GM19043 (cell line): ENCODE measurements around the gene LGALS14.

Source experiments
- ATAC-seq: cut with Tn5 transposase; IDR thresholded peaks from one replicate; pipeline ENCODE4 v1.9.1; 2021; ENCODE audit warnings: low read depth; ENCODE audit not compliant: unreplicated experiment

LGALS14 gene

DNA sequence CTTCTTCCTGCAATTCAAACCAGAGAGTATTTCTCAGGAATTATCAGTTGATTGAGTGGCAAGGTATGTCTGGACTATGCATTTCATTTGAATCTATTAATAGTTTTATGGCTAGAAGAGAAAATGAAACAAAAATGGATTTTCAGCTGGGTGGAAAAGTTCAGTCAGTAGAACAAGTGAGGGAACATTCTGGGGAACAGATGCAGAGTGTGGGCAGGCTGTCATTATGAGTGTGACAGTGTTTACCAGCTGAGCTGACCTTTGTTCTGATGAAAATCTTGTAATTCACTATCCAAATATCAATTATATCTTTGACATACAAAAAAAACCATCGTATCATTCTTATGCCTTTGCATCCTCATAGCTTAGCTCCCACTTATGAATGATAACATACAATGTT, 36.1 kb downstream of the LGALS14 start:
- ATAC-seq, result no peak

DNA sequence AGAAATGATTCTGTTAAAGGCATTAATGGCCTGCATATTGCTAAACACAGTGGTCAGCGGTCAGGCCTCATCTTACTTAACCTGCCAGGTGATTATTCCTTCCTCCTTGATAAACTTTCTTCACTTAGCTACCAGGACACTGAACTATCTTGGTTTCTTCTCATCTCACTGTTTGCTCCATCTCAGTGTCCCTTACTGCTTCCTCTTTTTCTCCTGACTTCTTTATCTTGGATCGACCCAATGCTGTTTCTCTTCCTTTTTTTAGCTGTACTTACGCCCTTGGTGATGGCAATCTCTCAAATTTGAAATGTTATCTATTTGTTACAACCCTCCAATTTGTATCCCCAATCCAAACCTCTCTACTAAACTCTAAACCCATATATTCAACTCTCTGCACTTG, 41.4 kb downstream of the LGALS14 start:
- no peak for ATAC-seq

DNA sequence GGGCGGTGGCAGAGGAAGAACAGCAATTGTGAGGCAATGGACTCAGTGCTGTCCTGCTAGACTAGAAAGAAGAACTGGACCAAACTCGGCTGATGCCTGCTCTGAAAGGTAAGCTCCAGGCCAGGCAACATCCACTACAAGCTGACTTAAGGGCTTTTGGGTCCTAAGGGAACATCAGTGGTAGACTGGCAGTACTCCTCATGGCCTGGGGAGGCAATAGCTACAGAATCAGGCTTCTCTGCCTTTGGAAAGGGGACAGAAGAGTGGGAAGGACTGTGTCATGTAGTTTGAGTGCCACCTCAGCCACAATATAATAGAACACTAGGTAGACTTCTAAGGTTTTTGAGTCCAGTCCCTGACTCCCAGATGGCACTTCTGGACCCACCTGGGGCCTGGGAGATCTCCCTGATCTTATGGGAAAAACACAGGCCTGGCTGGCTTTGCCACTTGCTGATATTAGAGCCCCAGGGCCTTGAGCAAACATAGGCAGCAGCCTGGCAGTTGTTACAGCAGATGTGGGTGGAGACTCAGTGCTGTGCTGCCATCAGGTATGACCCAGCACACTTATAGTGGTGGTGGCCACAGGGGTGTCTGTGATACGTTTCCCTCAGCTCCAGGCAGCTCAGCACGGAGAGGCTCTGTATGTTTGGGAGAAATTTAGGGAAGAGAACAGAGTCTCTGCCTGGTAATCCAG, 42.7 kb downstream of the LGALS14 start:
- no peak for ATAC-seq

DNA sequence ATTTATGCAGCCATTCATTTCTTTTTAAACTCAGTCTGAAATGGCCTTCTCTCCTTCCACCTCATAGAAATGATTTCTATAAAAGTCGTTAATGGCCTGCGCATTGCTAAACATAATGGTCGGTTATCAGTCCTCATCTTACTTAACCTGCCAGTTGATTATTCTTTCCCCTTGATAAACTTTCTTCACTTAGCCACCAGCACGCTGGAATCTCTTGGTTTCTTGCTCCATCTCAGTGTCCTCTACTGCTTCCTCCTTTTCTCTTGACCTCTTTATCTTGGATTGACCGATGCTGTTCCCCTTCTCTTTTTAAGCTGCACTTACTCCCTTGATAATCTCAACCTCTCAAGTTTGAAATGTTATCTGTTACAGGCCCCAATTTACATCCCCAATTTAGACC, 45.7 kb downstream of the LGALS14 start:
- ATAC-seq, result no peak

GRCh38 chr19:39752390-39752789, 48.1 kb downstream of the LGALS14 start:
- ATAC-seq, result no peak

DNA sequence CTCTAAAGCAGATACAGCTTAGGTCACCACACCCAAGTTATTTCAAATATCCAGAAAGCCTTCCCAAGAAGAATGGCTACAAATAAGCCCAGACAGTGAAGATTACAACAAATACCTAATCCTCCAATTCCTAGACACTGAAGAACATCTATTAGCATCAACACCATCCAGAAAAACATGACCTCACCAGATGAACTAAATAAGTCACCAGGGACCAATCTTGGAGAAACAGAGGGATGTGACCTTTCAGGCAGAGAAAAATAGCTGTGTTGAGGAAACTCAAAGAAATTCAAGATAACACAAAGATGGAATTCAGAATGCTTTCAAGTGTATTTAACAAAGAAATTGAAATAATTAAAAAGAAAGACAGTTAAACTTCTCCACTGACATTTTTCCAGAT, 48.5 kb downstream of the LGALS14 start:
- ATAC-seq, result no peak

DNA sequence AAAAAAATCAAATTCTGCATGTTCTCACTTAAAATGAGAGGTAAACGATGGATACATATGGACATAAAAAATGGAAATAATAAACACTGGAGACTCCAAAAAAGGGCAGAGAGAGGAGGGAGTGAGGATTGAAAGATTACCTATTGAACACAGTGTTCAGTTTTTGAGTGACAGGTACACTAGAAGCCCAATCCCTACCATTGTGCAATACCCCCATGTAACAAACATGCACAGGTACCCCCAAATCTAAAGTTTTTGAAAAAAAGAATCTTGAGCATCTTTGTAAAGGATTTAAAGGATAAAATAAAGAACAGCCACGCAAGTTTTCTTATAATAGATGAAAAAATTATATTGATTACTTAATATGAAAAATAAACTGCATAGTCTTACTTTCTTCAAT, 50.3 kb downstream of the LGALS14 start:
- ATAC-seq, result no peak

- no peak for ATAC-seq
Observed at GRCh38 chr19:39754971-39755370, 50.7 kb downstream of the LGALS14 start.
